ENCODE data around the gene HOXA3. TPM values are rescaled to one million over a fixed set of nuclear protein-coding genes. Genes with fewer than 3 reads are reported as not detected.
A peak's percentile ranks its signal among the peaks of the same experiment; 100 is the strongest.

Gene HOXA3
- polyA plus RNA-seq, 6 donors from 2014 or later = not detected

GRCh38 chr7:27179503-27180430, 27.4 kb upstream of the HOXA3 start:
- H3K36me3 Mint-ChIP-seq = no peaks in the 10 kb centered on the region
- DNase-seq = no peak
- H3K4me3 Mint-ChIP-seq = peak overlapping the region in 5 of 8 donors; percentile 4 to 64 (median 48)
- H3K4me1 Mint-ChIP-seq = peaks cover 12 to 24% (median 15%) of the 10 kb centered on the region in 3 donors
- peaks cover 0 to 11% (median 2%) of the 10 kb centered on the region in 7 donors for H3K9me3 Mint-ChIP-seq
- peak; percentile 56 to 75 for ATAC-seq (ENCODE audit: low read depth in 2 of 2)
- H3K27ac Mint-ChIP-seq = peak overlapping the region in 2 of 6 donors; percentile 62 to 90
- peaks cover 72 to 85% (median 74%) of the 10 kb centered on the region in 3 donors for H3K27me3 Mint-ChIP-seq

- ATAC-seq (ENCODE audit: low read depth in 2 of 2) (no peak), DNase-seq (no peak)
- Mint-ChIP-seq H3K36me3 (no peaks in the 10 kb centered on the region), H3K27ac (peak overlapping the region in 1 of 6 donors; percentile 62), H3K9me3 (peaks cover 0 to 11% (median 2%) of the 10 kb centered on the region in 7 donors), H3K4me3 (peak overlapping the region in 4 of 8 donors; percentile 21 to 55 (median 50)), H3K27me3 (peaks cover 71 to 87% (median 72%) of the 10 kb centered on the region in 3 donors), H3K4me1 (peaks cover 11 to 20% (median 11%) of the 10 kb centered on the region in 3 donors)
Measured at GRCh38 chr7:27179030-27179429, 26.6 kb upstream of the HOXA3 start.

GRCh38 chr7:27178366-27178765, 26.0 kb upstream of the HOXA3 start:
- Mint-ChIP-seq H3K4me1 (peaks cover 11 to 15% (median 11%) of the 10 kb centered on the region in 3 donors), H3K27ac (no peak overlapping the region), H3K9me3 (peaks cover 0 to 11% (median 2%) of the 10 kb centered on the region in 7 donors), H3K27me3 (peaks cover 68 to 86% (median 71%) of the 10 kb centered on the region in 3 donors), H3K4me3 (no peak overlapping the region), H3K36me3 (no peaks in the 10 kb centered on the region)
- ATAC-seq (ENCODE audit: low read depth in 2 of 2) (no peak), DNase-seq (no peak)

- ATAC-seq (ENCODE audit: low read depth in 2 of 2) = no peak
- Mint-ChIP-seq H3K27ac (no peak overlapping the region), H3K4me1 (peaks cover 9 to 15% (median 11%) of the 10 kb centered on the region in 3 donors), H3K4me3 (peak overlapping the region in 1 of 8 donors; percentile 33), H3K9me3 (peaks cover 0 to 11% (median 2%) of the 10 kb centered on the region in 7 donors), H3K36me3 (no peaks in the 10 kb centered on the region), H3K27me3 (peaks cover 66 to 85% (median 69%) of the 10 kb centered on the region in 3 donors)
- DNase-seq = no peak
Measured at GRCh38 chr7:27177795-27178320, 25.5 kb upstream of the HOXA3 start.

GRCh38 chr7:27176962-27177794, 24.8 kb upstream of the HOXA3 start:
- DNase-seq (no peak), ATAC-seq (ENCODE audit: low read depth in 2 of 2) (no peak)
- H3K27me3 Mint-ChIP-seq = peaks cover 63 to 84% (median 65%) of the 10 kb centered on the region in 3 donors
- H3K4me1 Mint-ChIP-seq = peaks cover 9 to 20% (median 14%) of the 10 kb centered on the region in 3 donors
- peak overlapping the region in 1 of 8 donors; percentile 33 for H3K4me3 Mint-ChIP-seq
- peaks cover 0 to 3% of the 10 kb centered on the region in 2 donors for H3K36me3 Mint-ChIP-seq
- no peak overlapping the region for H3K27ac Mint-ChIP-seq
- H3K9me3 Mint-ChIP-seq = peaks cover 0 to 11% (median 2%) of the 10 kb centered on the region in 7 donors

GRCh38 chr7:27176524-27176845, 24.1 kb upstream of the HOXA3 start:
- Mint-ChIP-seq H3K4me1 (peaks cover 16 to 27% (median 20%) of the 10 kb centered on the region in 3 donors), H3K36me3 (peaks cover 0 to 9% of the 10 kb centered on the region in 2 donors), H3K27me3 (peaks cover 66 to 87% (median 66%) of the 10 kb centered on the region in 3 donors), H3K9me3 (peaks cover 0 to 18% (median 4%) of the 10 kb centered on the region in 7 donors), H3K27ac (no peak overlapping the region), H3K4me3 (no peak overlapping the region)
- DNase-seq (no peak), ATAC-seq (ENCODE audit: low read depth in 2 of 2) (no peak)

GRCh38 chr7:27175626-27176523, 23.5 kb upstream of the HOXA3 start:
- H3K27me3 Mint-ChIP-seq = peaks cover 65 to 87% (median 66%) of the 10 kb centered on the region in 3 donors
- DNase-seq = no peak
- peak overlapping the region in 1 of 6 donors; percentile 23 for H3K27ac Mint-ChIP-seq
- peak overlapping the region in 2 of 8 donors; percentile 16 to 76 for H3K4me3 Mint-ChIP-seq
- peaks cover 0 to 10% of the 10 kb centered on the region in 2 donors for H3K36me3 Mint-ChIP-seq
- H3K4me1 Mint-ChIP-seq = peaks cover 18 to 29% (median 22%) of the 10 kb centered on the region in 3 donors
- ATAC-seq (ENCODE audit: low read depth in 2 of 2) = no peak
- peaks cover 0 to 21% (median 4%) of the 10 kb centered on the region in 7 donors for H3K9me3 Mint-ChIP-seq

- H3K9me3 Mint-ChIP-seq = peaks cover 0 to 26% (median 6%) of the 10 kb centered on the region in 7 donors
- H3K27ac Mint-ChIP-seq = peak overlapping the region in 3 of 6 donors; percentile 20 to 83 (median 42)
- H3K27me3 Mint-ChIP-seq = peaks cover 65 to 87% (median 67%) of the 10 kb centered on the region in 3 donors
- peak overlapping the region; percentile 9 to 76 (median 64) for H3K4me3 Mint-ChIP-seq
- DNase-seq (no peak), ATAC-seq (ENCODE audit: low read depth in 2 of 2) (no peak)
- peaks cover 18 to 26% (median 21%) of the 10 kb centered on the region in 3 donors for H3K4me1 Mint-ChIP-seq
- peaks cover 0 to 10% of the 10 kb centered on the region in 2 donors for H3K36me3 Mint-ChIP-seq
Measured at GRCh38 chr7:27174874-27175625, 22.7 kb upstream of the HOXA3 start.

- Mint-ChIP-seq H3K9me3 (peaks cover 0 to 22% (median 6%) of the 10 kb centered on the region in 7 donors), H3K27me3 (peaks cover 58 to 83% (median 59%) of the 10 kb centered on the region in 3 donors), H3K27ac (peak within 1 kb of the TSS in 3 of 6 donors; percentile 42 to 83 (median 65)), H3K36me3 (peaks cover 0 to 10% of the 10 kb centered on the region in 2 donors), H3K4me1 (peaks cover 13 to 19% (median 18%) of the 10 kb centered on the region in 3 donors), H3K4me3 (peak within 1 kb of the TSS; percentile 64 to 83 (median 68))
- DNase-seq = no peak
- no peak for ATAC-seq (ENCODE audit: low read depth in 2 of 2)
Measured at GRCh38 chr7:27173956-27174873, 21.8 kb upstream of the HOXA3 start, which contains the start of gene HOXA10. TSS of gene HOXA10 (minus strand) at chr7:27174320. CDS start at chr7:27174306, 14 bp downstream.

GRCh38 chr7:27173511-27173955, 21.1 kb upstream of the HOXA3 start:
- H3K27me3 Mint-ChIP-seq = peaks cover 56 to 83% (median 63%) of the 10 kb centered on the region in 3 donors
- peaks cover 17 to 23% (median 22%) of the 10 kb centered on the region in 3 donors for H3K4me1 Mint-ChIP-seq
- H3K4me3 Mint-ChIP-seq = peak overlapping the region in 3 of 8 donors; percentile 57 to 70 (median 66)
- DNase-seq (peak; percentile 46), ATAC-seq (ENCODE audit: low read depth in 2 of 2) (peak; percentile 84 to 85)
- peaks cover 2 to 22% (median 5%) of the 10 kb centered on the region in 7 donors for H3K9me3 Mint-ChIP-seq
- H3K36me3 Mint-ChIP-seq = peaks cover 0 to 16% of the 10 kb centered on the region in 2 donors
- no peak overlapping the region for H3K27ac Mint-ChIP-seq

Data from naive B cell (primary cell).